Peyer's patch (tissue), 4 donors: ENCODE data around the gene MIGA1.

Experiments used
- POLR2A ChIP-seq, 2 donors: fragments of 450-650 bp; IDR thresholded peaks; one replicate each; pipeline ENCODE4 v1.5.1; 2017; ENCODE audit warnings: antibody characterized with exemption in 2 of 2, mild to moderate bottlenecking in 2 of 2, moderate library complexity in 2 of 2
- TF ChIP-seq, protein P1 (sequence below), 6 experiments: fragments of 450-650 bp in 4 of 6; fragments of 200-600 bp in 2 of 6; sonication (generic) in 1 of 6; IDR thresholded peaks; one replicate each; pipeline ENCODE4 v1.5.1; 2017 to 2019; ENCODE audit warnings: antibody characterized with exemption in 6 of 6, mild to moderate bottlenecking in 3 of 6, moderate library complexity in 1 of 6

DNA sequence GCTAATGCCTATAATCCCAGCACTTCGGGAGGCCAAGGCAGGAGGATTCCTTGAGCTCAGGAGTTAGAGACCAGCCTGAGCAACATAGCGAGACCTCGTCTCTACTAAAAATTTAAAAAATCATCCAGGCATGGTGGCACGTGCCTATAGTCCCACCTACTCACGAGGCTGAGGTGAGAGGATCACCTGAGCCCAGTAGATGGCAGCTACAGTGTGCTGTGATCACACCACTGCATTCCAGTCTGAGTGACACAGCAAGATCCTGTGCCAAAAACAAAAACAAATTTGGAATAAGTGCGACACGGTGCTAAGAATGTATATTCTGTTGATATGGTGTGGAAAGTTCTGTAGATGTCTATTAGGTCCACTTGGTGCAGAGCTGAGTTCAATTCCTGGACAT lies 34.9 kb upstream of the MIGA1 start:
- TF ChIP-seq POLR2A (IDR thresholded peaks at IDR 0.05): no peak
- TF ChIP-seq, protein P1, sequence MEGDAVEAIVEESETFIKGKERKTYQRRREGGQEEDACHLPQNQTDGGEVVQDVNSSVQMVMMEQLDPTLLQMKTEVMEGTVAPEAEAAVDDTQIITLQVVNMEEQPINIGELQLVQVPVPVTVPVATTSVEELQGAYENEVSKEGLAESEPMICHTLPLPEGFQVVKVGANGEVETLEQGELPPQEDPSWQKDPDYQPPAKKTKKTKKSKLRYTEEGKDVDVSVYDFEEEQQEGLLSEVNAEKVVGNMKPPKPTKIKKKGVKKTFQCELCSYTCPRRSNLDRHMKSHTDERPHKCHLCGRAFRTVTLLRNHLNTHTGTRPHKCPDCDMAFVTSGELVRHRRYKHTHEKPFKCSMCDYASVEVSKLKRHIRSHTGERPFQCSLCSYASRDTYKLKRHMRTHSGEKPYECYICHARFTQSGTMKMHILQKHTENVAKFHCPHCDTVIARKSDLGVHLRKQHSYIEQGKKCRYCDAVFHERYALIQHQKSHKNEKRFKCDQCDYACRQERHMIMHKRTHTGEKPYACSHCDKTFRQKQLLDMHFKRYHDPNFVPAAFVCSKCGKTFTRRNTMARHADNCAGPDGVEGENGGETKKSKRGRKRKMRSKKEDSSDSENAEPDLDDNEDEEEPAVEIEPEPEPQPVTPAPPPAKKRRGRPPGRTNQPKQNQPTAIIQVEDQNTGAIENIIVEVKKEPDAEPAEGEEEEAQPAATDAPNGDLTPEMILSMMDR (IDR thresholded peaks at IDR 0.05): no peak
